ENCODE data around the gene BABAM2.
"Not testable (repeated sequence)": the region's sequence is repeated elsewhere in the genome, so short reads cannot be mapped to it uniquely, and the experiment has no call there.

Gene BABAM2

DNA sequence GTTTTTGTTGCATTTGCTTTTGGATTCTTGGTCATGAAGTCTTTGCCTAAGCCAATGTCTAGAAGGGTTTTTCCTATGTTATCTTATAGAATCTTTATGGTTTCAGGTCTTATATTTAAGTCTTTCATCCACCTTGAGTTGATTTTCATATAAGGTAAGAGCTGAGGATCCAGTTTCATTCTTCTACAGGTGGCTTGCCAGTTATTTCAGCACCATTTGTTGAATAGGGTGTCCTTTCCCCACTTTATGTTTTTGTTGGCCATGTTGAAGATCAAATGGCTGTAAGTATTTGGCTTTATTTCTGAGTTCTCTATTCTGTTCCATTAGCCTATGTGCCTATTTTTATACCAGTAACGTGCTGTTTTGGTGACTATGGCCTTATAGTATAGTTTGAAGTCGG lies 129.0 kb downstream of the BABAM2 start:
- not testable (repeated sequence) for DNase-seq (ENCODE audit: low read depth in 1 of 2, low spot score in 1 of 2)

DNA sequence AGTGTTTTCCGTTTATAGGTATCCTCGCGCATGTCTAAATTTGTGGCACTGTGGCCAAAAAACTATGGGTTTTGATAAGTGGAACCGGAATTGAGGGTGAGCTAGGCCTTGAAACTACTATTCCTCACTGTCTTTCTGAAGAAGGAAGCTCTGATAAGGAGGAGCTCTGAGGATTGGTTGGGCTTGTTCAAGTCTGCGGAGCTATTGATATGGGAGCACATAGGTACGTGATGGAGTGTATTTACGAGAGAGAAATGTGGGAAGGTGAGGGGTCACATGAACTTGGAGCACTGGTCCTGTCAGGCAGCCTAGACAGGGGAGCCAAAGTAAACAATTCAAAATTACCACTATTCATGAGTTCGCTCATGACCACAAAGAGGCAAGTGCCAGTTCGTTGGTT lies 131.4 kb downstream of the BABAM2 start:
- no peak for DNase-seq (ENCODE audit: low read depth in 1 of 2, low spot score in 1 of 2)

DNA sequence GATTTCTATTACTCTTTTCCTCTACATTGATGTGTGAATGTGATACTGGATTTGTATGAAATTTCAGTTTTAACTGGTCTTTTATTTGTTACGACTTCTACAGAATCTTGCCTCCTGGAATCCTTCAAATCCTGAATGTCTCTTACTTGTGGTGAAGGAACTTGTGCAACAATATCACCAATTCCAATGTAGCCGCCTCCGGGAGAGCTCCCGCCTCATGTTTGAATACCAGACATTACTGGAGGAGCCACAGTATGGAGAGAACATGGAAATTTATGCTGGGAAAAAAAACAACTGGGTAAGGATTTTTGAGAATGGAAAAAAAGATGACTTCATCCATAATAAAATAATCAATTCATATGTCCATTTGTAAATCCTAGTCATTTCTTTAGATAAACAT lies 134.6 kb downstream of the BABAM2 start:
- DNase-seq (ENCODE audit: low read depth in 1 of 2, low spot score in 1 of 2): no peak

DNA sequence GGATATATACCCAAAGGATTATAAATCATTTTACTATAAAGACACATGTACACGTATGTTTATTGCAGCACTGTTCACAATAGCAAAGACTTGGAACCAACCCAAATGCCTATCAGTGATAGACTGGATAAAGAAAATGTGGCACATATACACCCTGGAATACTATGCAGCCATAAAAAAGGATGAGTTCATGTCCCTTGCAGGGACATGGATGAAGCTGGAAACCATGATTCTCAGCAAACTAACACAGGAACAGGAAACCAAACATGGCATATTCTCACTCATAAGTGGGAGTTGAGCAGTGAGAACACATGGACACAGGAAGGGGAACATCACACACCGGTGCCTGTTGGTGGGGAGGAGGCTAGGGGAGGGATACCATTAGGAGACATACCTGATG lies 135.7 kb downstream of the BABAM2 start:
- not testable (repeated sequence) for DNase-seq (ENCODE audit: low read depth in 1 of 2, low spot score in 1 of 2)

DNA sequence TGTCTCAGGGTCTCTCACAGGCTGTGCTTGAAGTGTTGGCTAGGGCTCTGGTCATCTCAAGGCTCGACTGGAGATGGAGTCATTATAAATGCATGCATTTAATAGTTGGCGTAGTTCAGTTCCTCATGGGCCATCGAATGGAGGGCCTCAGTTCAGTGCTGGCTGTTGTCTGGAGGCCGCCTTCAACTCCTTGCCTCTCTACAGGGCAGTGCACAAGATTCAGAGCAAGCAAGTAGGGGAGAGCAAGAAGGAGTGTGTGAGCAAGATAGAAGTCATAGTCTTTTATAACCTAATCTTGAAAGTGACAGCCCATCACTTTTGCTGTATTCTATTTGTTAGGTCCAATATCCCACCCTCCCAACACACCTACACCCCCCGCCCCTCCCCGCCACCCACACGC lies 137.5 kb downstream of the BABAM2 start:
- no peak for DNase-seq (ENCODE audit: low read depth in 1 of 2, low spot score in 1 of 2)

DNA sequence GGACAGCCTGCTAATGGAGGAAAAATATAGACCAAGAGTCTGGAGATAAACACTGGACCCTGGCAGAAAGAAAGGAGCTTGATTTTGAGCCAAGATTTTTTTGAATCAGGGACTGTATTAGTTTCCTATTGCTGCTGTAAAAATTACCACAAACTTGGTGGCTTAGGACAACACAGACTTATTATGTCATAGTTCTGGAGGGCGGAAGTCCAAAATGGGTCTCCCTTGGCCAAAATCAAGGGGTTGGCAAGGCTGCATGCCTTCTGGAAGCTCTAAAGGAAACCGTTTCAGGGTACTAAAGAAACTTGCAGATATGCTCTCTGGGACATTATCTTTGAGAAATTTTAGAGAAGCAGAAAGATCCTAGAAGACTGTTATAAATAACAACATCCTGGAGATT lies 140.1 kb downstream of the BABAM2 start:
- DNase-seq (ENCODE audit: low read depth in 1 of 2, low spot score in 1 of 2): no peak

DNA sequence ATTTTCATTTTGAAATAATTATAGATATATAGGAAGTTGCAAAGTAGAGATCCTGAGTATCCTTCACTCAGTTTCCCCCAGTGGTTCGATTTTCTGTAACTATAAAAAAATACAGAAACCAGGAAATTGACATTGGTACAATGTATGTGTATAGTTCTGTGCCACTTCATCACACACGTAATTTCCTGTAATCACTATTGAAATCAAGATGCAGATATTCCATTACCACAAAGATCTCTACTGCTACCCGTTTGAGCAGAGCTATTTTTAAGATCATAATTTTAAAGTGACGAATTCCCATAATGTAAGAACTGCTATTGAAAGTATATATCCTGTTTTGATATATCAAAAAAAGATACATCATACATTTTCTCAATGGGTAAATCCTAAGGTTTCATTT lies 142.3 kb downstream of the BABAM2 start:
- DNase-seq (ENCODE audit: low read depth in 1 of 2, low spot score in 1 of 2): no peak

DNA sequence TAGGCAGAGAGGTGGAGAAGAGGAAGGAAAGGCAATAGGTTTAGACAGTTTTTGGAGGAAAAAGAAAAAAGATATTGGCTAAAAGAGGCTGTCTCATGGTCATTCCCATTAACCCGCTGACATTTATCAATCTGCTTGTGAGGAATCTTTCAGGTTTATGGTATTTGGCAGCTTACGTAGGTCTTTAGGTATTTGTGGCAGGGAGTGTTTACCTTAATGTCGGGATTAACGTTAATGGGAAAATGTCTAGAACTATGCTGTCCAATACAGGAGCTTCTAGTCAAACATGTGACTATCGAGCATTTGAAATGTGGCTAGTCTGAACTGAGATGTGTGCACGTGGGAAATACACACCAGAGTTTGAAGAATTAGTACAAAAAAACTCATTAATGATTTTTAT lies 144.2 kb downstream of the BABAM2 start:
- no peak for DNase-seq (ENCODE audit: low read depth in 1 of 2, low spot score in 1 of 2)

DNA sequence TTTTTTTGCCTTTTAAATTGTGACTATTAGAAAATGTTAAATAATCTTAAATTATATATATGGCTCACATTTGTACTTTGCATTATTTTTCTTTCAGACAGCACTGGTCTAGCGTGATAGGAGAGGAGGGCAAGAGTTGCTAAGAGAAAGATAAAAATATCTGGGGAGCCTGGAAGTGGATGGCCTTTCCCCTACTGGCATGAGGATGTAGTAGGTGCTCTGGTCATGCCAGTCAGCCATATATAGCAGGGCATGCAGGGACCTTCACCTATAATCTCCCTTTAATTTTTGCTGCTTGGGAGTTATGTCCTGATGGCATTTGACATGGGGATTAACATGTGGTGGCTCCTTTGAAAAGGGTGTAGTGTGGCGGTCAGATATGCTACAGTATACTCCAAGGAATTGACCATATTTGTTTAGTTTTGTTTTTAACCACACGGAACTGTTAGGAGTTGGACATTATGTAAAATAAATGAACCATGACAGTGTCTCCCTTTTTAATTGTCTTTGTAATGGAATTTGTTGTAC lies 144.7 kb downstream of the BABAM2 start:
- no peak for DNase-seq (ENCODE audit: low read depth in 1 of 2, low spot score in 1 of 2)

DNA sequence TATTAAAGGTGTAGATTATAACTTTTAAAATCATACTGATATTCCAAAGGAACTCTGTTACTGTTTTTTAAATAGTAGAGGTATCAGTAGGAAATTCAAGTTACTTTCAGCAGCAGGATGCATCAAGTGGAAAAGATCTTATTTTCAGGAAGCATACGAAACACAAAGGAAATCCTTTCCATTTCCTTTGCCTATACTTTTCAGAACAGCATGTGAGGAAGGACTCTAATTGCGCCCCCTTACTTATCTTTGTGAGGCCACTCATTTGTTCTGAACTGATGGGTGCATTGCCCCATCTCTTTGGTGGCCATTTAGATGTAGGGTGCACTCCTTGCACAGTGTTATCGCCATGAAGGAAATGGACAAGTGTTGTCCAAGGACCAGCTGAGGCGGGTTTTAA lies 145.3 kb downstream of the BABAM2 start:
- no peak for DNase-seq (ENCODE audit: low read depth in 1 of 2, low spot score in 1 of 2)

DNA sequence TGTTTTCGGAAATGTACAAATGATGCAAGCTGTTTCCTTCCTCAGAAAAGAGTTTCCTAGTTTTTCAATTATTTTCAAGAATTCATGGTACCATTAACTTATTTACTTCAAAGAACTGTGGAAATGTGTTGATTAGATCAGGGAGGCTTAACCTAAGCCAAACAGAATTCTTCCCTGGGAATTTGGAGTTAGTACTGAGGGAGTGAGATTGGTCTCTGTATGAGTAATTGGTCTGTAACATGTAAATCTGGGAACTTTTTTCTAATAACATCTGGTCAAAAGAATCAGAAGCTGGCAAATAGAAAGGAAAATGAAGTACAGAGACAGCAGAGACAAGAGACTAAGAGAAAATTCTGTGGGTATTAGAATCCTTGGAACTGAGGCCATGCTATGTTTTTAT lies 145.8 kb downstream of the BABAM2 start:
- no peak for DNase-seq (ENCODE audit: low read depth in 1 of 2, low spot score in 1 of 2)

DNA sequence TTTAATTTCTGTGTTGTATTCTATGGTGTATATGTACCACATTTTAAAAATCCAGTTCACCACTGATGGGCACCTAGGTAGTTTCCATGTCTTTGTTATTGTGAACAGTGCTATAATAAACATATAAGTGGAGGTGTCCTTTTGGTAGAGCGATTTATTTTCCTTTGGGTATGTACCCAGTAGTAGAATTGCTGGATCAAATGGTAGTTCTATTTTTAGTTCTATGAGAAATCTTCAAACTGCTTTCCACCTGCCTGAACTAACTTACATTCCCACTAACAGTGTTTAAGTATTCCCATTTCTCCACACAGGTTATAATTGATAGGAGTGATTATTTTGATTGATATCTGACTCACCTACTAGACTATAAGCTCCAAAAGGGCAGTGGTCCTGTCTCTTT lies 148.2 kb downstream of the BABAM2 start:
- no peak for DNase-seq (ENCODE audit: low read depth in 1 of 2, low spot score in 1 of 2)

DNA sequence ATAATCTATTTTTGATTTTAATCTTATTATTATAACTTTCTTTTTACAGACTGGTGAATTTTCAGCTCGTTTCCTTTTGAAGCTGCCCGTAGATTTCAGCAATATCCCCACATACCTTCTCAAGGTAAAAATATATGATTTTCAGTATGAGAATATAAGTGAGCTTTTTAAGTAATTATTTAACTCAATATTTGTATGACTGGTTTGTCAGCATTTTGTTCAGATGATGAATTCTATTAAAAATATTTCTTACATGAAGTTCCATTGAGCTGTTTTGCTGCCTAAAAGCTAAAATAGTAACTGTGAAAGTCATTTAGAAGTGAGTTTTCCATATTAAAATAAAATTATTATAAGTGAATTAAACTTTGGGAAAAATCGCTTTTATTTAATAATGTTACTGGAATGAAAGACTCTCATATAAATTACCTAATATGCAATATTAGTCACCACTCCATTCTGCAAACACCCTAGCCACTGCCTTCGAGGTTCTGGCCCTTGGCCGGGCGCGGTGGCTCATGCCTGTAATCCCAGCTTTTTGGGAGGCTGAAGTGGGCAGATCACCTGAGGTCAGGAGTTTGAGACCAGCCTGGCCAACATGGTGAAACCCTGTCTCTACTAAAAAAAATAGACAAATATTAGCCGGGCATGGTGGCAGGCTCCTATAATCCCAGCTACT lies 155.3 kb downstream of the BABAM2 start:
- DNase-seq (ENCODE audit: low read depth in 1 of 2, low spot score in 1 of 2): no peak

DNA sequence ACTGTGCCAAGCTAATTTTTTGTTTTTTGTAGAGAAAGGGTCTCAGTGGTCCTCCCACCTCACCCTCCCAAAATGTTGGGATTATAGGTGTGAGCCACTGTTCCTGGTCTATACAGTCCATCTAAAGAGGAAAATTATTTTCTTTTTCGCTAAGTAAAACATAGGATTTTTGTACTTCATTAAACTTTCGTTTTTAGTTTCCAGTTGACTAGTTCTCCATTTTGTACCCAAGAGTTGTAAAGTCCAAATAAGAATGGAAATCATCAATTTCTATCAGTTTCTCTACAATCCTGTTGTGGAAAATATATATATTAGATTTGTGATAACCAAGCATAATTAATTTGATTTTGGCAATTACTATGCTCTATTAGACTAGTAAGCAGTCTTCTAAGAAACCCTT lies 156.4 kb downstream of the BABAM2 start:
- no peak for DNase-seq (ENCODE audit: low read depth in 1 of 2, low spot score in 1 of 2)

DNA sequence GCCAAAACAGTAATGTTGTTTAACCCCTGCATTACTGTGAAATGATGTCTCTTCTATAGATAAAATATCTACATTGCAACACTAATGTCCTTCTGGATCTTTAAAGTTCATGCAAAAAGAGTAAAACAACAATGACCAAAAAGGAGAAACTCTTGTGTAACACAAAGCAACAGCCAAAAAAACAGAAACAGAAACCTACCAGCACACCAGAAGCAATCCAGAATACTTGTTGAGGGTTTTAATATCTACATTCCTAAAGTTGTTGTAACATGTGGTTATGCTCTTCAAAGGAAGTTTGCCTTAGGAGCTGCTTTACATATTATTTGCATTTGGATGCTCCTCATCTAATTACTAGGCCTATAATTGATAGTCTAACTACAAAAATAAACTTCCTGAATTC lies 157.2 kb downstream of the BABAM2 start:
- DNase-seq (ENCODE audit: low read depth in 1 of 2, low spot score in 1 of 2): no peak

DNA sequence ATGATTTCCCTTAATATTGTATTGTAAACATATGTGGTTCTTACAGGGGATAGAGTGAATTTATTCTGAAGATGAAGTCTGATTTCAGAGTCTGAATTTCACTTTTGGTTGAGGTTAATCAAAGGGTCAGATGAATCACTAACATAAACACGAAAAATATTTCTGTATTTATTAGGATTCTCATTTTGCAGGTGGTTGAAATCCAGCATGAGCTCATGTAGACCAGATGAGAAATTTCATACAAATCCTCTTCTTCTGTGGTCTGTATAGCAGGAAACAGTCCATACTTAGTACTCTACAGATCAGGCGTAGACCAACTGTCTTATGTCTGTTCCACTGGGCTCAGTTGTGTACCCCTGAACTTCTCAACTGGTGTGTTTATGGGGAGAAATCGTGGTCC lies 157.8 kb downstream of the BABAM2 start:
- no peak for DNase-seq (ENCODE audit: low read depth in 1 of 2, low spot score in 1 of 2)

DNA sequence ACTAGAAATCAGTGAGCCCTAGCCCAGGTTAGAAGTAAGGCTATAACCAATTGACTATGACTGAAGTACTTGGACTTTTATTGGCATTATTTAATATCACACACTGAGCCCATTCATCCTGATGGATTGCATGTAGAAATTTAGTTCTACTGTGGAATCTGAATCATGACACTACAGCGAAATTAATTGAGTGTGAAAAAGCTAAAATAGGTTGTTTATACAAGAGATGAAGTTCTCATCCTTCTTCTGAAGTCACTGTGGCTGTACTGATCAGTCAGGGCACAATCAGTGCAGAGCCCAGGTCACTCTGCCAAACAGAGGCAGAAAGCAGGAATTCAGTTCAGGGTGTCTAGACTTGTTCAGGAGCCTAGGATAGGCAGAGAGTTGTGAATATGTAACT lies 158.9 kb downstream of the BABAM2 start:
- DNase-seq (ENCODE audit: low read depth in 1 of 2, low spot score in 1 of 2): no peak

DNA sequence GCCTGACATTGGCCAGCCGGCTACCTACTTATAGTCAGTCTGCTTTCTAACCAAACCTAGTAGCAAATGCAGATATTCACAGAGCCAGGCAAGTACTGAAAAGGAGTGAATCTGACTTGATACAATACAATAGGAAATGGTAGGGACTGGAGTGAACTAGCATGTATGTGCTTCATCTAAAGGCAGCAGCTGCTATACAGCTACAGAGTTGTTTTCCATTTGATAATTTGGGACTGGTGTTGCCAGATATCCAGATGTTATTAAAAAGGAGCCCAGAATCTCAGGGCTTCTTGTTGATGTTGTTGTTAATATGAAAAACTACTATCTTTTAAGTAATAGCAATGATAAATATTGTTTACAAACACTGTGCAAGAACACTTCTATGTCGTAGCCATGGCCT lies 159.4 kb downstream of the BABAM2 start:
- DNase-seq (ENCODE audit: low read depth in 1 of 2, low spot score in 1 of 2): no peak

DNA sequence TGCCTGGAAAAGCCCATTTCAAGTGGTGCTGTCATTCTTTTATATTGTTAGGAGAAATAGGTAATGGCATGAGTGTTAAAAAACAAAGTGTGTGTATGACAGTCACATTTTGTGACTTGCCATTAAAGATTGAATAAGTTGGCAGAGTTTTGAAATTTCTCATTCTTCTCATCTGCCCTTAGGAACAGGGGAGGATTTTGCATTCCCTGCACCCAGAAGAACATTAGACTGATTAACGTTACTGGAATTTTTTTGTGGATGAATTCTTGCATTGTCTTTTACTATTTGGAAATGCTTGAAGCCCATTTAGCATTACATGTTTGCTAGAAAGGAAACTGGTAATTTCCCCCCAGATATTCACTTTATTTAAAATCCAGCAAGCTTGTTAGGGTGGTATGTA lies 162.2 kb downstream of the BABAM2 start:
- no peak for DNase-seq (ENCODE audit: low read depth in 1 of 2, low spot score in 1 of 2)

DNA sequence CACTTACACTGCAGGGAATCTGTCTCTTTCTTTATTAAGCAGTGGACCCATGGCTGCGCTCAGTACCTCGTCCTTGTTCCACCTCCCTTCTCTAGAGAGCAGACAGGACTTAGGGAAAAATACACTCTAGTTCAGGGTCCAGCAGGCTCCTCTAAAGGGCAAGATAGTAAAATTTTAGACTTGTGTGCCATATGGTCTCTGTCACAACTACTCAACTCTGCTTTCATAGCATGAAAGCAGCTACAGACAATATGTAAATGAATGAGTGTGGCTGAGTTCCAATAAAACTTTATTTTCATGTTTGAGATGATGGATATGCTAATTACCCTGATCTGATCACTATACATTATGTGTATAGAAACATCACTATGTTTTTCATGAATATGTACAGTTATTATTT lies 163.1 kb downstream of the BABAM2 start:
- no peak for DNase-seq (ENCODE audit: low read depth in 1 of 2, low spot score in 1 of 2)

DNA sequence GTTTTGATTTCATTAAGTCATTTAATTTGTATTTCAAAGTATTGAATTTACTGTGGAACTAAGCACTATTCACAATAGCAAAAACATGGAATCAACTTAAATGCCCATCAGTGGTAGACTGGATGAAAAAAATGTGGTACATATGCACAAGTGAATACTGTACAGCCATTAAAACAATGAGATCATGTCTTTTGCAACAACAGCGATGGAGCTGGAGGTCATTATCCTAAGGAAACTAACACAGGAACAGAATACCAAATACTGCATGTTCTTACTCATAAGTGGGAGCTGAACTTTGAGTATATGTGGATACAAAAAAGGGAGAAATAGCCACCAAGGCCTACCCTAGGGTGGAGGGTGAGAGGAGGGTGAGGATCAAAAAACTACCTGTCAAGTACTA lies 164.4 kb downstream of the BABAM2 start:
- no peak for DNase-seq (ENCODE audit: low read depth in 1 of 2, low spot score in 1 of 2)

DNA sequence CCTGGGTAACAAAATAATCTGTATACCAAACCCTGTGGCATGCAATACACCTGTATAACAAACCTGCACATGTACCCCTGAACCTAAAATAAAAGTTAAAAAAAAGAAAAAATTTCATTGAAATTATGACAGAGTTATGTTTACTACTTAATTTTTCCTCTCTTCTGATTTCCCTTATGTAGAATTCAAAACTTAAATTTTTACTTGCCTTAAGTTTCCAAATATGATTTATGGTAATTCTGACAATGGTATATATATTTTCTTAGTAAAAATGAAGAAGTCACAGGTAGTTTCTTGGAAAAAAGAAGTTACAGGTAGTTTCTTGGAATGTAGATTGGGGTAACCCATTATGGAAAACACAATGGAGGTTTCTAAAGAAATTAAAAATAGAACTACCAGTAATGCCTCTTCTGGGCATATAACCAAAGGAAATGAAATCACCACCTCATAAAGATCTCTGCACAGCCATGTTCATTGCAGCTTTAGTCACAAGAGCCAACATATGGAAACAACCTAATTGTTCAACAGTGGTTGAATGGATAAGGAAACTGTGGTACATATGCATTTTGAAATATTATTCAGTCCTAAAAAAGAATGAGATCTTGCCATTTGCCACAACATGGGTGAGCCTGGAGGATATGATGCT lies 164.9 kb downstream of the BABAM2 start:
- no peak for DNase-seq (ENCODE audit: low read depth in 1 of 2, low spot score in 1 of 2)

DNA sequence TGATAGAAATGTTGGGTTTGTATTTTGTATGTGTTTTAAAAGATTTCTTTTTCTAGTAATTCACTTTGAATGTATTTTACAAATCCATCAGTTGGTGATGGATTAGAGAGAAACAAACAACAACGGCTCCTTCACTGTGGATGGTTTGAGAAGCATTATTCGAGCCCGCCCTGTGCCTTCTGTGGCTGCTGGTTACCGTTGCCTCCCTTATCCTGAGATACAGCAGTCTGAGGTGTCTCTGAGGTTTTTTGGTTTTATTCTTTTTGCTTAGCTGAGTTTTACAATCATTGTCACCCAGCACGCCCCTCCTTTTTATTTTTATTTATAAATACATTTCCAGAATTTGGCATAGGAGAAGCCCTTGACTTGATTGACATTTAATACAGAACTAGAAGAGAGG lies 168.3 kb downstream of the BABAM2 start:
- no peak for DNase-seq (ENCODE audit: low read depth in 1 of 2, low spot score in 1 of 2)
